Astrocyte of the spinal cord (primary cell): Measurements from ENCODE around the gene ACSF2.
"Not testable (repeated sequence)": the region's sequence is repeated elsewhere in the genome, so short reads cannot be mapped to it uniquely, and the experiment has no call there.

ENCODE experiments used
- DNase-seq: peaks from one replicate; pipeline ENCODE4 v3.0.0; 2011; ENCODE audit warnings: low read depth, low spot score
- H3K4me3 ChIP-seq: 2 replicates; pipeline ENCODE4 v1.5.1; 2011; ENCODE audit warnings: low read depth, mild to moderate bottlenecking, low read length, moderate library complexity
- in situ Hi-C: cut with HindIII; loops from 2 replicates; pipeline ENCODE4 v1.10.0; 2017; ENCODE audit warnings: low sequenced_read_pairs
- TF ChIP-seq, protein P1 (sequence below): IDR thresholded peaks from 2 replicates; pipeline ENCODE4 v1.5.1; 2012; ENCODE audit warnings: low read depth, mild to moderate bottlenecking, low read length, inconsistent platforms

The ACSF2 gene

DNA sequence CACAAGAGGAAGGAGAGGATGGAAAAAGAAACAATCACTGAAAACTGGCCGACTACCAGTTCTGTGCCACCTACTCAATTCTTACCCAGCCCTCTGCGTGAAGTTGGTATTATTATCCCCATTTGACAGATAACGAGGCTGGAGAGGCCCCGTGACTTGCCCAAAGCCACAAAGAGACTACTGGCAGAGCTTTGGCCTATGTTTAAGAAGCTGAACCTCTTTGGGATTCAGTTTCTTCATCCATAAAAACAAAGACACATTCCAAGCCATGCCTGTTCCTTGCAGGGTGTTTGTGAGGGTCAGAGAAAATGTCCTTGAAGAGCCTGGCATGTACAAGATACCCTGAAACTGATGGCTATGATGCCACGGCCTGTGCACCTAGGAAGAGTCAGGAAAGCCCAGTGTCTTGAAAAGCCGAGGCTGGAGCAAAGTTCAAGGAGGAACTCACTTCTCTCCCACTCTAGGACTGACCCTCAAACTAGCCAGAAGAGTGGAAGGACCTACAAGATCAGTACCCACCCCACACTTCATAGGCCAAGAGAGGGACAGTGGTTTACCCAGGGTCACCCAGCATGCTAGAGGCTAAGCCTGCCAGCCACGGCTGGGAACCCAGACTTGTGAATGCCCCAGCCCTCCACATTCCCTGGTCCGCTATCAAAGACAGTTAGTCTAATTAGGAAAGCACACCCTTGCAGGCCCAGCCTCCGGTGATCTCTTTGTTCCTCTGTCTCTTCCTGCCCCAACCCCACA lies 1.6 kb upstream of the ACSF2 start:
- no peak overlapping the region for H3K4me3 ChIP-seq
- TF ChIP-seq, protein P1, sequence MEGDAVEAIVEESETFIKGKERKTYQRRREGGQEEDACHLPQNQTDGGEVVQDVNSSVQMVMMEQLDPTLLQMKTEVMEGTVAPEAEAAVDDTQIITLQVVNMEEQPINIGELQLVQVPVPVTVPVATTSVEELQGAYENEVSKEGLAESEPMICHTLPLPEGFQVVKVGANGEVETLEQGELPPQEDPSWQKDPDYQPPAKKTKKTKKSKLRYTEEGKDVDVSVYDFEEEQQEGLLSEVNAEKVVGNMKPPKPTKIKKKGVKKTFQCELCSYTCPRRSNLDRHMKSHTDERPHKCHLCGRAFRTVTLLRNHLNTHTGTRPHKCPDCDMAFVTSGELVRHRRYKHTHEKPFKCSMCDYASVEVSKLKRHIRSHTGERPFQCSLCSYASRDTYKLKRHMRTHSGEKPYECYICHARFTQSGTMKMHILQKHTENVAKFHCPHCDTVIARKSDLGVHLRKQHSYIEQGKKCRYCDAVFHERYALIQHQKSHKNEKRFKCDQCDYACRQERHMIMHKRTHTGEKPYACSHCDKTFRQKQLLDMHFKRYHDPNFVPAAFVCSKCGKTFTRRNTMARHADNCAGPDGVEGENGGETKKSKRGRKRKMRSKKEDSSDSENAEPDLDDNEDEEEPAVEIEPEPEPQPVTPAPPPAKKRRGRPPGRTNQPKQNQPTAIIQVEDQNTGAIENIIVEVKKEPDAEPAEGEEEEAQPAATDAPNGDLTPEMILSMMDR: no peak
- in situ Hi-C loops: no loop called here

DNA sequence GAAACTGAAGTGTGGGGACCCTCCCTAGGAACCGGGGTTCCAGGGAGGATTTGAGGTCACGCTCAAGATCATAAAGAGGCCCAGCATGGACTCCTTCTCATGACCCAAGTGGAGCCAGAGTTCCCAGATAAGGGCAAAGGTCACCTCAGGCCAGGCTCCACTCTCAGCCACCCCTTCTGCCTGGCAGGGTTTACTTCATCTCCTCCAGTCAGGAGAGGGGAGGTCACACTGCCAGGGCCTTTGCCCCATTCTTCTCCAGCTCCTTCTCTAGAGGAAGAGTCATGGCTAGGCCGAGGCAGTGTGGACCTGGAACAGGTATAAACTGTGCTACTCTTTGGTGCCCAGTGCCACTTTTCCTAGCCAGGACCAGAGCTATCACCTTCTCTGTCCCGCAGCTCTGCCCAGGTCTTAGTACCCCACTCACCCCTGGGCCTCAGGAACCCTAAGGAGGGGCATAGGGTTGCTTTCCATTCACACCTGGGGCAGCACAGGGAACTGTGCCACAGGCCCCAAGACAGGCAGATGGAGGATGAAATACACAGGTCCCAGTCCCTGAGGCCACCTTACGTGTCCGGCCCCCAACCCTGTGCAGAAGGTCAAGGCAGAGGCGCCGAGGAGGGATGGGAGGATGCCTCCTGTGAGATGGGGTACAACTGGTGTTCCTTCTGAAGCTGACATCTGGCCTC lies 879 bp upstream of the ACSF2 start:
- peak overlapping the region; percentile 63 for H3K4me3 ChIP-seq
- no peak for DNase-seq
- TF ChIP-seq, protein P1: no peak
- in situ Hi-C loops: no loop called here

More for the DNA sequence above, 1.6 kb upstream of the ACSF2 start:
- DNase-seq: no peak

DNA sequence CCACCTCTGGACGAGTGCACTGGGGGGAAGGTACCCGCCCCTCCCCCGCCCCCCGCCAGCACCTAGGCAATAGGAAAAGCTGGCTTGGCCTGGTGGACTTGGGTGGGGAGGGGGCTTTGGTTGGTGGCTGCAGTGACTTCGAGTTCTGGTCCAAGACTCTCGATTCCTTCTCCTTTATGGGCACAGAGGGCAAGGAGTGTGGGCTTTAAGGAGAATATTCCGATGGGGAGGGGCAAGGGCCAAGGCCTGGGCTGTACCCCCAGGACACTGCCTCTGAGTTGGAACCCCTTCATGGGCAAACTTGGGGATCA lies 409 bp downstream of the ACSF2 start:
- peak overlapping the region; percentile 63 for H3K4me3 ChIP-seq
- TF ChIP-seq, protein P1: no peak
- no peak for DNase-seq
- in situ Hi-C loops: no loop called here

DNA sequence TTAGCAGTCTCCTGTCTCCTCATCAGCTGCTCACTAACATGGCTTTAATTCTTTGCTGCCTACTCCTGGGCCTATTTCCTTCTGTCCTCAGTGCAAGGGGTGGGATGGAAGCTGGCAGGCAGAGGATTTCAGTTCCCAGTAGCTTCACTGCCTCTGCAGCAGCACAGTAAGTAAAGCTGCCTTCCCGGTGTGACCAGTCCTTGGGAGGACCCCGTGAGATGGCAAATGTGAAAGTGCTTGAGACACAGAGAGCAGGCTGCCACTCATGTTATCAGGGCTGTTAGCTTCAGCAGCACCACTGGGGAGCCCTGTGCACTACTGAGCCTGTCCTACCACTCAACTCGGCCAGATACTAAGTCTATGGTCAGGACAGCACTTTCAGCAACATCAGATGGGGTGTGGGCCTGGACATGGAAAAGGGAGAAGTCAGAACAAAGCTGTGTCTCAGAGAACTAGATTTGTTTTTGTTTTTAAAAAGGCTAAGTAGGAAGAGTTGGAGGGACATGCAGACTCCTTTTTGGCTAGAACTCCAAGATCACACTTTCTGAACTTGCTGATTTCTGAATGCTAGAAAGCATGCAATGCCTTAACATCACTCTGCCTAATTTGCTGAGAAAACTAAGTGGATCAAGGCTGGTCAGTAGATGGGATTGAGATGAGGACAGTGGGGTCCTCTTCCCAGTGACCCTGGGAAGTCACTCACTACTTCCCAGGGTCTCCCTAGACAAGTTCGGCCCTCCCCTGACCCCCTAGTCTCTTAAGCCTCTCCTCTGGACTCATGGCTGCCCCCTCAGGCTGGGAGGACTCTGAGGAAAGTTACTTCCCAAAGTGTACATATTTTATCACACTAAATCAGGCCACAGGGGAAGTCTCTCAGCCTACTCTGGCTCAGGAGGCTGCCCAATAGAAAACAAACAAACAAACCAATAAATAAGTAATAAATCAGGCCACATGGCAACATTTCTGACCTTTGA lies 1.1 kb downstream of the ACSF2 start:
- DNase-seq: peak; percentile 17
- H3K4me3 ChIP-seq: peak overlapping the region; percentile 63
- TF ChIP-seq, protein P1: peak; percentile 19
- in situ Hi-C loops: no loop called here

DNA sequence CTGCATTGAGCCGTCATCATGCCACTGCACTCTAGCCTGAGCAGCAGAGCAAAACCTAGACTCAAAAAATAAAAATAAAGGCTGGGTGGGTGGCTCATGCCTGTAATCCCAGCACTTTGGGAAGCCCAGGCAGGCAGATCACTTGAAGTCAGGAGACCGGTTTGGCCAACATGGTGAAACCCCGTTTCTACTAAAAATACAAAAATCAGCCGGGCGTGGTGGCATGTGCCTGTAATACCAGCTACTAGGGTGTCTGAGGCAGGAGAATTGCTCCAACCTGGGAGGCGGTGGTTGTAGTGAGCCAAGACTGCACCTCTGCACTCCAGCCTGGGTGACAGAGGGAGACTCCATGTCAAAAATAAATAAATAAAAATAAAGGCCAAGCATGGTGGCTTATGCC lies 2.1 kb downstream of the ACSF2 start:
- H3K4me3 ChIP-seq, in situ Hi-C loops, DNase-seq: not testable (repeated sequence)

DNA sequence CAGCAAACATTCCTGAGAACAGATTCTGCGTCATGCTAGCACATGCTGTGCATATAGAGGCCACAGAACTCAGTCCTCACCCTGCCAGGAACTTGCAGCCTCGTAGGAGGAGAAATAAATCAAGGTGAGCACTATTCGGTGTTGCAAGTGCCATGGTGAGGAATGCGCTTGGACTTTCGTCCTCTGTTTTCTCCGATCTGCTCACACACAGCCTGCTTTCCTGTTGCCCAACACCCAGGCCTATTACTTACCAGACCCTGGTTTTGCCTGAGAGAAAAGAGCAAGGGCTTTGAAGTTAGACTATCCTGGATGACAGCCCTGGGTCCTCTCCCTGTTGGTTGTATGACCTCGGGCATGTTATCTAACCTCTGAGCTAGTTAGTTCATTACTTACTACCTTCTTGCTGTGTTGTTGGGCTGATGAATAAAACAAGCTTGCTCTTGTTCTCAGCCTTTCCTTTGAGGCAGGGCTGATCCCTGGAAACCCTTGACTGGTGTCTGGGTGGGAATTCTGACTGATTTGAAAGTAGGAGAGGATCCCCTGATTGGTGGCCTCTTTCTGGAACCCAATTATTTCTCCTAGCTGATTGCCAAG lies 2.9 kb downstream of the ACSF2 start:
- no peak overlapping the region for H3K4me3 ChIP-seq
- in situ Hi-C loops: no loop called here
- TF ChIP-seq, protein P1: no peak
- DNase-seq: no peak
